Fibroblast of skin of left biceps (primary cell): ENCODE measurements around the gene EIF6.

Source experiments
- DNase-seq, 2 experiments: peaks; one replicate each; pipeline ENCODE4 v3.0.0-alpha.2; 2013; ENCODE audit warnings: low read depth in 2 of 2

Gene EIF6

DNA sequence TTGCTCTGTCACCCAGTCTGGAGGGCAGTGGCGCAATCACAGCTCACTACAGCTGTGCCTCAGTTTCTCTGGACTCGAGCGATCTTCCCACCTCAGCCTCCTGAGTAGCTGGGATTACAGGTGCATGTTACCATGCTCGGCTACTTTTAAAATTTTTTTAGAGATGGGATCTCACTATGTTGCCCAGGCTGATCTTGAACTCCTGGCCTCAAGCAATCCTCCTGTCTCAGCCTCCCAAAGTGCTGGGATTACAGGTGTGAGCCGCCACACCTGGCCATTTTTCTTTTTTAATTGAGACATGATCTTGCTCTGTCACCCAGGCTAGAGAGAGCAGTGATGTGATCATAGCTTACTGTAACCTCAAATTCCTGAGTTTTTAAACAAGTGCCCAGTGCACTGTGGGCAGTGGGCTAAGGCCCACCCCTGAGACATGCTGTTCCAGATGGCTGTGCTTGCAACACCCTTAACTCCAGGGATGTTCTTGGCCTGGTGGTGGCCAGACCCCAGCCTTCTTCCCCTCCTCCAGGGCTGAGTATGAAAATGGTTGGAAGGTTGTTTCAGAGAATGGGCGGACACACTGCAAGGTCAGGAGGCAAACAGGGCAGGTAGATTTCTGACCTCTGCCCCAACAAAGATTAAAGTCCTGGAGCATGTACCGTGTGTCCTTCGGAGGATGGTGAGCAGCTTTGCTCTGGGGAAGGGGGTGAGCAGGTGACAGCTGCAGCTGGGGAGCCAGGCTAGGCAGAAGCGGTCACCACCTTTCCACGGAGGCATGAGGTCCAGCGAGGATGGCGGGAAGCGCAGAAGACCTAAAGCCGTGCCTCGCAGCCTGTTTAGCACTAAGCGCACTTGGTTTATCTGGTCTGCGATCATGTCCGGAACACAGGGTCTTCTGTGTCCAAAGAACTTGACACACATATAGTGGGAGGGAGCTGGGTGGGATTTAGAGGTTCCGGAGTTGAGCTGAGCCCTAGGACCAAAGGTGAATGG lies 9.0 kb upstream of the EIF6 start:
- DNase-seq: no peak

DNA sequence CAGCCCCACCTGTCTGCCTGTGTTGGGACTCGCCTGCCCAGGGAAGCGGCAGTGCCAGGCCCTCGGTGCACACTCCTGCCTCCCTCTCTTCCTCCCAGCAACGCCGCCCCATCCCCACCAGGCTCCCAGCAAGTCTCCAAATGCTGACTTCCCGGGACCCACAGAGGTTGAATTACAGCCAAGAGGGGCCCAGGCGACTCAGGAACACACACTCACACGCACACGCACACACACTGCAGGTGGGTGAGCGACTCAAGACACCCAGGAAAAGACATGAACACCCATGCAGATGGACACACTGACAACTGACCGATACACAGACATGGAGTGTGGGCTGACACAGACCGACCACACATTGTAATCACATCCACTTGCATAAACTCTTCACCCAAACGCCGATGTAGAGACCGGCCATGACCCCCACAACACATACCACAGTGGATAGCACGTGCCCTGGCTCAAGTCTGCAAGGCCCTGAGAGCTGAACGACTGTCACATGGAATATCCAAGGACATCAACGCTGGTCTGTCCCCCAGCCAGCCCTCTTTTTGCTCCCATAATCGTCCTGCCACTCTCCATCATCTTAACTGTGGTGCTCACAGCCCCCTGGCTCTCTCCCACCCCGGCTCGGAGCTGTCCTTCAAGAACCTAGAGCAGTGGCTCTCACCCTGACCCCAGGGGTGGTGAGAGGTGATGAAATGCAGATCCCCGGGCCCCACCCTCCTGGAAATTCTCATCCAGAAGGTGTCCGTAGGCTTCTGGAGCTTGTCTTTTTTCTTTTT lies 8.1 kb upstream of the EIF6 start:
- no peak for DNase-seq

- DNase-seq: no peak
Measured at GRCh38 chr20:35291654-35292503, 7.3 kb upstream of the EIF6 start, which contains the start of gene FAM83C. FAM83C (minus strand) TSS chr20:35292425; CDS start chr20:35292304, 121 bp downstream.

GRCh38 chr20:35290887-35291417 lies 6.4 kb upstream of the EIF6 start:
- DNase-seq: no peak

GRCh38 chr20:35290186-35290886 lies 5.8 kb upstream of the EIF6 start:
- DNase-seq: no peak

GRCh38 chr20:35288325-35289060 lies 3.9 kb upstream of the EIF6 start:
- DNase-seq: no peak

GRCh38 chr20:35287509-35288324 lies 3.1 kb upstream of the EIF6 start:
- DNase-seq: no peak

DNA sequence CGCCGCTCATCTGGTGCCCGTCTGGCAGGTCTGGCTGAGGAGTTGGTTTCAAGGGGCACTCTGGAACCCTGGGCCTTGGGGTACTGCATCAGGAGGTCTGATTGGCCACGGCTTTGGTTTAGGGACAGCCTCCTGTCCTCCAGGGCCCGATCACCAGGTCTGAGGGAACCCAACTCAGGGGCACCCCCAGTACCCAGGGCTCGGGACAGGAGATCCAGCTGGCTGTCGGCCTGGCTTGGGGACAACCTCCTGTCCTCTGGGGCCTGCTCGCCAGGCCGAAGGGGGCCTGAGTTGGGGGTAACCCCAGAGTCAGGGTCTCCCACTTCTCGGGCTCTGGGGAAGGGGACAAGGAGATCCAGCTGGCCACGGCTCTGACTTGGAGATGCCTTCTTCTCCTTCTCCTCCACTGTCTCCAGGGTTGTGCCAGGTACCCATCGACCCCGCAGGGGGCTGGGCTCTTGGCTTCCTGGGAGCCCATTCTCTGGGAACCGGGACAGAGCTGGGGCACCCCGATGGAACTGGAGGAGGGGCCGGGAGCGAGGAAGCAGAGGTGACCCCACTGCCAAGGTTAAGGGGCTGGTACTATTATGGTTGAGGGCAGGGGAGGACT lies 2.4 kb upstream of the EIF6 start:
- DNase-seq: no peak

DNA sequence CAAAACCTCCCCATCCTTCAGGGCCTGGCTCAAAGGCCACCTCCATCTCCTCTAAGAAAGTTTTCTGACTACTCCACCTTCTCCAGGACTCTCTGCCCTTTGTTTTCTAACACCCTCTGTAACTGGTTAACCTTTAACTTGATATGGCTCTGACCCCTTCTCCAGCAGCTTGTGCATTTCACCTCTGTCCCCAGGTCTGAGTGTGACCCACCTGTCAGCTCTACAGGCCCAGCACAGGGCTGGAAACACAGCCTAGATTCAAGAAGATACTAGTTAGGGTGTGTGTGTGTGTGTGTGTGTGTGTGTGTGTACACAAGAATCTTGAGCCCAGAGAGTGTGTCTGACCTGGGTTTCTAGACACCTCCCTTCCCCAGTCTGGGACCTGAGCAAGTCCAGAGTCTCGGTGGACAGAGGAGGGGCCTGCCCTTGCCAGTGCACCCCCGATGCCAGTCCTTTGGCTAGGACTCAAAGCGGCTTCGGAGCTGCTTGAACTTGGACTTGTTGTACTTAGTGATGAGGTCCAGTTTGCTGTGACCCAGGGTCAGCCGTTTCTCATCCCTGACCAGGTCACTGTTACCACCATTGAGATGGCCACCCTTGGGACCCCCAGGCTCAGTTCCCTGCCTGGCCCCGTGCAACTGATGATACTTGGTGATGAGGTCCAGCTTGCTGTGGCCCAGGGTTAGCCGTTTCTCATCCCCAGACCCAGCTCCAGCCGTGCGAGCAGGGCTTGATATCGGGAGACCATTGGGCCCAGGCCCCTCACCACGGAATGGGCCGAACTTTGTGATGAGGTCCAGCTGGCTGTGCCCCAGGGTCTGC lies 1.7 kb upstream of the EIF6 start:
- DNase-seq: no peak

- no peak for DNase-seq
Measured at GRCh38 chr20:35285806-35286076, 1.2 kb upstream of the EIF6 start.

DNA sequence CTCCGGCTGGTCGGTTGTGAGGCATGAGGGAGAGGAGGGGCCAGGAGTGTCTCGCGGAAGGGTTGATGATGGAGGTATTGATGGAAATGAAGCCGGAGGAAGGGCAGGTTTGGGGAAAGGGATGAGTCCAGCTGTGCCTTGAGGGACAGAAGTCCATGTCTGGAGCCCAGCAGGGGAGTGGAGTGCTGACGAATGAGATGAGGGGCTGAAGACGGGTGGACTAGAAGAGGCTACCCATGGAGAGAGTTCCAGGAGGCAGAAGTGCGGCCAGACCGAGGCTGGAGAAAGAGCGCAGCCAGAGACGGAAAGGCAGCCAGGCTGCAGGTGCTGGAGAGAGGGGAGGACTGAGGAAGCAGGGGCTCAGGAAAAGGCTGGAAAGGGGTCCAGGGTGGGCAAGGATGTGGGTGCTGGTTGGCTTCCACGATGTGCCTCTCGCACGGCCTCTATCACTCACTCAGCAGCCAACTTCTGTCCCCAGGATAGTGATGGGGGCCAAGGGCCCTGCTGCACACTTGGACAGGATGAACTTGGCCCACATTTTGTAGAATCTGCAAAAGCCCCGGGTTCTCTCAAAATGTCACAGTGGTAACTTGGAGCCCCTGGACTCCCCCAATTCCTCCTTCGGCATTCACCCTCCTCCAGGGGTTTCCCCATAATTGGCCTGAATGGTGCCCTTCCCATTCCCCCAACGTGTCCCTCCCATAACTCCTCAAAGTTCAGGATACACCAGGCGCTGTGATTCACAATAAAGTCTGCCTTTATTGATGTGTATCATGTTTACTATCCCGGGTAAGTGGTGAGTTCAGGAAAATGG lies 627 bp upstream of the EIF6 start:
- DNase-seq: no peak

- no peak for DNase-seq
Measured at GRCh38 chr20:35283441-35284266, 918 bp downstream of the EIF6 start.

GRCh38 chr20:35281506-35282101 lies 3.0 kb downstream of the EIF6 start:
- DNase-seq: no peak

GRCh38 chr20:35280523-35280922 lies 4.0 kb downstream of the EIF6 start:
- no peak for DNase-seq

- DNase-seq: no peak
Measured at GRCh38 chr20:35279533-35280174, 4.9 kb downstream of the EIF6 start.

DNA sequence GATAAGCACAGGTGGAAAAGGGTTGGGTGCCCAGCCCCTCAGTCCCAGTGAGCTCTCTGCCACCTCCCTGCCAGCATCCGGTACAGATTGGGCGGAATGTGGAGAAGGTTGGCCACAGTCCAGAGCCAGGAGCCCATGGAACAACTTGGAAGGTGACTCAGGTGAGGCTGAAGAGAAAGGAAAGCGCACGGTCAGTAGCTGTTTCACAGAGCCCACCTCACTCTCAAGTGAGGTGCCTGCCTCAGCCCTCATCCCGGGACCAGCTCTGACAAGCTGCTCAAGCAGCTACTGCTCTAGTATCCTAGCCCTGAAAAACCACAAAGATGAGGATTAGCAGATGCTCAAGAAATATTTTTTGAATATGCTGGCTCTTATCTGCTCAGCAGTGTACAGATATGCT lies 5.5 kb downstream of the EIF6 start:
- no peak for DNase-seq
